Heart left ventricle (tissue), 16 donors: ENCODE data around the gene ZCCHC9. TPM values are rescaled to one million over a fixed set of nuclear protein-coding genes. Genes with fewer than 3 reads are reported as not detected.
A peak's percentile ranks its signal among the peaks of the same experiment; 100 is the strongest.
"Not testable (repeated sequence)": the region's sequence is repeated elsewhere in the genome, so short reads cannot be mapped to it uniquely, and the experiment has no call there.

Experiments
- ATAC-seq, 4 donors: fragments of 200-7000 bp; cut with Tn5 transposase; one replicate each; pipeline ENCODE4 v1.9.1; 2020 to 2022; ENCODE audit warnings: moderate library complexity in 4 of 4, mild to moderate bottlenecking in 3 of 4, moderate number of reproducible peaks in 1 of 4
- DNase-seq, 5 donors: peaks; one replicate each; pipeline ENCODE4 v3.0.0-alpha.2; 2020
- H3K27ac ChIP-seq, 12 donors: fragments of 200-600 bp; sonication (generic) in 4 of 12; one replicate each; pipeline versions ENCODE4 v1.5.0 to v1.8.0; 2016 to 2022; ENCODE audit warnings: mild to moderate bottlenecking in 2 of 12
- H3K27me3 ChIP-seq, 9 donors: fragments of 200-600 bp; sonication (generic) in 2 of 9; one replicate each; pipeline versions ENCODE4 v1.5.1 to v1.8.0; 2016 to 2022; ENCODE audit warnings: mild to moderate bottlenecking in 3 of 9
- H3K36me3 ChIP-seq, 9 donors: fragments of 200-600 bp; sonication (generic) in 2 of 9; one replicate each; pipeline versions ENCODE4 v1.5.0 to v1.8.0; 2018 to 2022; ENCODE audit warnings: mild to moderate bottlenecking in 2 of 9
- H3K4me1 ChIP-seq, 12 donors: fragments of 200-600 bp; sonication (generic) in 4 of 12; one replicate each; pipeline versions ENCODE4 v1.5.0 to v1.8.0; 2016 to 2022; ENCODE audit warnings: mild to moderate bottlenecking in 3 of 12
- H3K4me3 ChIP-seq, 12 donors: fragments of 200-600 bp; sonication (generic) in 4 of 12; one replicate each; pipeline versions ENCODE4 v1.5.0 to v1.8.0; 2017 to 2022; ENCODE audit warnings: mild to moderate bottlenecking in 9 of 12, moderate library complexity in 4 of 12
- H3K9me3 ChIP-seq, 12 donors: fragments of 200-600 bp; sonication (generic) in 4 of 12; one replicate each; pipeline versions ENCODE4 v1.5.0 to v1.8.0; 2016 to 2022; ENCODE audit warnings: mild to moderate bottlenecking in 1 of 12
- POLR2A ChIP-seq, 2 donors: fragments of 450-650 bp; IDR thresholded peaks; one replicate each; pipeline ENCODE4 v1.6.1; 2017; ENCODE audit warnings: antibody characterized with exemption in 2 of 2, mild to moderate bottlenecking in 2 of 2, moderate library complexity in 2 of 2
- WGBS, 4 donors: extraction: QIAGEN DNeasy Blood & Tissue Kit in 2 of 4; methylation state at CpG; one replicate each; pipeline versions ENCODE4 v1.1.5 to v1.1.7; 2013 to 2018; 5-methylcytosine and 5-hydroxymethylcytosine counted together
- intact Hi-C, 10 donors: fragments of 100-400 bp; cut with DNase I; formaldehyde crosslinking; loops; one replicate each; pipeline versions ENCODE4 v1.11.1 to v1.14.2; 2022
- polyA plus RNA-seq, 2 donors: library from polyadenylated mRNA; stranded (reverse); fragments of 200-250 nt; gene quantifications; one replicate each; pipeline ENCODE4 v1.2.3, GENCODE V29; 2013
- total RNA-seq, 9 donors: library from RNA; depleted of rRNA in 2 of 9; stranded (reverse); fragments of >200 nt in 2 of 9; fragmentation: NEBNext Ultra II Directional in 3 of 9; extraction: Animal tissue kit (Norgen Biotek cat#: 25700) in 3 of 9; gene quantifications; one replicate each; pipeline versions ENCODE4 v1.1.0 to v1.2.4, GENCODE V29; 2016 to 2023
- TF ChIP-seq, protein P1 (sequence below), 12 donors: fragments of 200-600 bp; sonication (generic) in 4 of 12; IDR thresholded peaks; one replicate each; pipeline versions ENCODE4 v1.5.0 to v1.8.0; 2018 to 2022; ENCODE audit warnings: antibody characterized with exemption in 12 of 12, mild to moderate bottlenecking in 5 of 12
- donor health status: ischemic (EF 13 %, LVEDD 7.1; RV severe dilation, severe dysfunction).
- donor health status: healthy with polysubstance abuse.
- donor health status: DM: no; HTN: yes; CAD: no.
- donor health status: DM: no; HTN: no; CAD: no.
- donor health status: ischemic (EF 25% LVEDD 6.9; RV normal size, moderate dysfunction).
- donor health status: ischemic (EF 25% LVEDD 5.7; RV mildly dilated, moderate dysfunction).
- donor health status: healthy.
- donor health status: DM: yes; HTN: yes; CAD: no.
- donor health status: ischemic (EF 35%, LVEDD 5.7; RV mildly dilated, moderate dysfunction).
- donor health status: nonischemic (EF 11% LVEDD 7.7; RV severe dilation, severe dysfunction).
- donor health status: DM: yes; HTN: yes; CAD: no.
- donor health status: PGD.
- donor health status: ischemic (EF 29% LVEDD 5.4; RV normal size, mild dysfunction).
- donor health status: nonischemic (EF 23%, LVEDD 6.1; RV moderate dilation, normal function).

Gene ZCCHC9
- total and polyA plus RNA-seq, 11 donors, result 6.5 to 16.2 (median 11.2) TPM

DNA sequence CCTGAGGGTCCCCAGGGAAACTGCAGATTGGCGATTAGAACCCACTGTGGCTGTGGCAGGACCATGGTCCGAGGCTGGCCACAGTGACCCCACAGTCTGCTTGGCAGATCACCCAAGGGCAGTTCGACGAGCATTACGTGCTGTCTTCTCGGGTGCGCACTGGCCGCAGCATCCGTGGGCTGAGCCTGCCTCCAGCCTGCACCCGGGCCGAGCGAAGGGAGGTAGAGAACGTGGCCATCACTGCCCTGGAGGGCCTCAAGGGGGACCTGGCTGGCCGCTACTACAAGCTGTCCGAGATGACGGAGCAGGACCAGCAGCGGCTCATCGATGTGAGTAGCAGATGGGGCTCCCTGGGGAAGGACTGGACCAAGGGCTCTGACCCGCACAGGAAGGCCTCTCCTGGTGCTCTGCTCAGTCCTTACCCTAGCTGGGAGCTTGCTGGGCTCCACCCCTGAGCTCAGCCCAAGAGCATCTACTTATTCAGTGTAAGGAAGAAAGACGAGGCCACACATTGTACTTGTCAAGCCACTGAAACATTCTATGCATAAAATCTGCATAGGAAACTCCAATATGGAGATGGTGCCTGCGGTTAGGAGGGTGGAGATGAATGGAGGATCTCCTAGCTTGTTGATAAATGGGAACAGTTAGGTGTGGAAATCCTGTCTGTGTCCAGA, 46.4 kb upstream of the ZCCHC9 start:
- Histone ChIP-seq H3K4me1 (peaks cover 0 to 36% (median 10%) of the 10 kb centered on the region in 12 donors), H3K4me3 (no peak overlapping the region), H3K9me3 (peaks cover 0 to 6% (median 0%) of the 10 kb centered on the region in 12 donors), H3K27me3 (no peaks in the 10 kb centered on the region), H3K36me3 (peaks cover 0 to 96% (median 71%) of the 10 kb centered on the region in 9 donors), H3K27ac (no peak overlapping the region)
- peak in 1 of 4 donors; percentile 17 for ATAC-seq
- no peak for TF ChIP-seq POLR2A (IDR thresholded peaks at IDR 0.05)
- TF ChIP-seq, protein P1, sequence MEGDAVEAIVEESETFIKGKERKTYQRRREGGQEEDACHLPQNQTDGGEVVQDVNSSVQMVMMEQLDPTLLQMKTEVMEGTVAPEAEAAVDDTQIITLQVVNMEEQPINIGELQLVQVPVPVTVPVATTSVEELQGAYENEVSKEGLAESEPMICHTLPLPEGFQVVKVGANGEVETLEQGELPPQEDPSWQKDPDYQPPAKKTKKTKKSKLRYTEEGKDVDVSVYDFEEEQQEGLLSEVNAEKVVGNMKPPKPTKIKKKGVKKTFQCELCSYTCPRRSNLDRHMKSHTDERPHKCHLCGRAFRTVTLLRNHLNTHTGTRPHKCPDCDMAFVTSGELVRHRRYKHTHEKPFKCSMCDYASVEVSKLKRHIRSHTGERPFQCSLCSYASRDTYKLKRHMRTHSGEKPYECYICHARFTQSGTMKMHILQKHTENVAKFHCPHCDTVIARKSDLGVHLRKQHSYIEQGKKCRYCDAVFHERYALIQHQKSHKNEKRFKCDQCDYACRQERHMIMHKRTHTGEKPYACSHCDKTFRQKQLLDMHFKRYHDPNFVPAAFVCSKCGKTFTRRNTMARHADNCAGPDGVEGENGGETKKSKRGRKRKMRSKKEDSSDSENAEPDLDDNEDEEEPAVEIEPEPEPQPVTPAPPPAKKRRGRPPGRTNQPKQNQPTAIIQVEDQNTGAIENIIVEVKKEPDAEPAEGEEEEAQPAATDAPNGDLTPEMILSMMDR (IDR thresholded peaks at IDR 0.05), result no peak
- 91 to 96% (median 93%) methylated on average over 14 to 21 of the region's 21 CpGs for WGBS, 4 donors
- intact Hi-C loops, result no loop called here
- DNase-seq, result no peak

DNA sequence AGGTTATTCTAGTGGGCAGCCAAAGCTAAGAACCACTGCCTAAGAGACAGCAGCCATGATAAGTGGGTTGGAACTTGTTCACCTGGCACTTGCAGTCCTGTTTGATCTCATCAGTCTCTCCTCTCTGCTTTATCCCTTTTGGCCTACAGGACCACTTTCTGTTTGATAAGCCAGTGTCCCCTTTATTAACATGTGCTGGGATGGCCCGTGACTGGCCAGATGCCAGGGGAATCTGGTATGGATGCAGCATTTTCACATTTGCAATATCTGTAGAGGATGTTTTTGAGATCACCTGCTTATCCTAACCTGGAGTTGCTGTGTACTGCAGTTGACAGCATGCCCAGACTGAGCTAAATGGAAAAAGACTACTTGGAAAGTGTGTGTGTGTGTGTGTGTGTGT, 44.6 kb upstream of the ZCCHC9 start:
- Histone ChIP-seq H3K36me3 (peaks cover 0 to 100% (median 83%) of the 10 kb centered on the region in 9 donors), H3K27me3 (no peaks in the 10 kb centered on the region), H3K4me1 (peaks cover 0 to 19% (median 3%) of the 10 kb centered on the region in 12 donors), H3K27ac (no peak overlapping the region), H3K9me3 (peaks cover 0 to 18% (median 1%) of the 10 kb centered on the region in 12 donors), H3K4me3 (no peak overlapping the region)
- TF ChIP-seq POLR2A (IDR thresholded peaks at IDR 0.05), result no peak
- TF ChIP-seq, protein P1 (IDR thresholded peaks at IDR 0.05), result no peak
- DNase-seq (no peak), ATAC-seq (no peak)
- WGBS, 4 donors, result 45 to 64% (median 61%) methylated on average over 1 of the region's 1 CpG
- intact Hi-C loops, result no loop called here

DNA sequence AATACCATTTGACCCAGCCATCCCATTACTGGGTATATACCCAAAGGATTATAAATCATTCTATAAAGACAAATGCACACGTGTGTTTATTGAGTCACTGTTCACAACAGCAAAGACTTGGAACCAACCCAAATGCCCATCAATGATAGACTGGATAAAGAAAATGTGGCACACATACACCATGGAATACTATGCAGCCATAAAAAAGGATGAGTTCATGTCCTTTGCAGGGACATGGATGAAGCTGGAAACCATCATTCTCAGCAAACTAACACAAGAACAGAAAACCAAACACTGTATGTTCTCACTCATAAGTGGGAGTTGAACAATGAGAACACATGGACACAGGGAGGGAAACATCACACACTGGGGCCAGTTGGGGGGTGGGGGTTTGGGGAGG, 38.6 kb upstream of the ZCCHC9 start:
- peaks cover 0 to 36% (median 4%) of the 10 kb centered on the region in 12 donors for H3K9me3 ChIP-seq
- intact Hi-C loops, DNase-seq, H3K27ac ChIP-seq, H3K4me1 ChIP-seq, H3K27me3 ChIP-seq, H3K4me3 ChIP-seq, ATAC-seq: not testable (repeated sequence)
- WGBS, 4 donors, result 93 to 97% (median 95%) methylated on average over 1 of the region's 1 CpG
- H3K36me3 ChIP-seq, result peaks cover 3 to 100% (median 73%) of the 10 kb centered on the region in 9 donors

DNA sequence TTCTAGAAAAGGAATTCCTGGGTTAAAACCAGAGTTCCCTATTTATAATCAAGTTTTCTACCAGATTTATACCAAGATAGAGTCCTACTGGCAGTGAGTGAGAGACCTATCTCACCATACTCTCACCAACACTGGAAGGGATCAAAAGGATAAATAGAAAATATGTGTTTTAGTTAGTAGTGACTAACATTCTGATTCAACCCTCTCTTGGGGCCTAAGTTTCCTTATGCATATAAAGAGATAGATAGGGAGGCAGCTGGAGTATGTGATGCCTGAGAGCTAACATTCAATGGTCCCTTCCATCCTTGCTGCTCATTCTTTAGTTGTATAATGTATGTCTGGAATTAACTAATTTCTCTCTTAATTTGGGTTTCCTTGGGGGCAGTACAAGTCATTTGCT, 36.3 kb upstream of the ZCCHC9 start:
- H3K27ac ChIP-seq, result no peak overlapping the region
- no peak overlapping the region for H3K4me3 ChIP-seq
- TF ChIP-seq POLR2A (IDR thresholded peaks at IDR 0.05), result no peak
- TF ChIP-seq, protein P1 (IDR thresholded peaks at IDR 0.05), result no peak
- H3K4me1 ChIP-seq, result peaks cover 0 to 4% (median 0%) of the 10 kb centered on the region in 12 donors
- ATAC-seq (no peak), DNase-seq (no peak)
- intact Hi-C loops, result no loop called here
- H3K27me3 ChIP-seq, result no peaks in the 10 kb centered on the region
- H3K36me3 ChIP-seq, result peaks cover 0 to 100% (median 65%) of the 10 kb centered on the region in 9 donors
- peaks cover 0 to 29% (median 4%) of the 10 kb centered on the region in 12 donors for H3K9me3 ChIP-seq
